ENCODE results near the gene MDFI.

MDFI gene

DNA sequence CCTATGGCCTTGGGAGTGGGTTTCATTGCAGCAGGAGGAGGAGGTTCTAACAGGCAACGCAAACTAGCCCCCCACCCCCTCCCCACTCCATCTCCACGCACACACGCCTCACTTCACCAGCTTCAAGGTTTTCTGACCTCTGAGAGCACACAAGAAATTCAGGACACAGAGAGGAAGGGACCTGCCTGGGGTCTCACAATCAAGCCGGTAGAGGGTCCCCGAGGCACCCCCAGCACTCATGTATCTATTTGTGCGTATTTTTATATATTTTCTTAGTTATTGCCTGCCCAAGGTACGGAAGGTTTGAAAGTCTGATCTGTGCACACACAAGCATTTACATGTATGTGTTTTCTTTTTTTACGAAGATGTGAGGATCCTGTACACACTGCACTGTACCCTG lies 16.9 kb downstream of the MDFI start:
- Histone ChIP-seq H3K36me3 (no peaks in the 10 kb centered on the region), H3K9me3 (no peaks in the 10 kb centered on the region), H3K4me3 (ENCODE audit: low read depth, low read length) (no peak overlapping the region), H3K4me1 (no peaks in the 10 kb centered on the region), H3K27me3 (no peaks in the 10 kb centered on the region)
- no peak for DNase-seq
- TF ChIP-seq, protein P1, sequence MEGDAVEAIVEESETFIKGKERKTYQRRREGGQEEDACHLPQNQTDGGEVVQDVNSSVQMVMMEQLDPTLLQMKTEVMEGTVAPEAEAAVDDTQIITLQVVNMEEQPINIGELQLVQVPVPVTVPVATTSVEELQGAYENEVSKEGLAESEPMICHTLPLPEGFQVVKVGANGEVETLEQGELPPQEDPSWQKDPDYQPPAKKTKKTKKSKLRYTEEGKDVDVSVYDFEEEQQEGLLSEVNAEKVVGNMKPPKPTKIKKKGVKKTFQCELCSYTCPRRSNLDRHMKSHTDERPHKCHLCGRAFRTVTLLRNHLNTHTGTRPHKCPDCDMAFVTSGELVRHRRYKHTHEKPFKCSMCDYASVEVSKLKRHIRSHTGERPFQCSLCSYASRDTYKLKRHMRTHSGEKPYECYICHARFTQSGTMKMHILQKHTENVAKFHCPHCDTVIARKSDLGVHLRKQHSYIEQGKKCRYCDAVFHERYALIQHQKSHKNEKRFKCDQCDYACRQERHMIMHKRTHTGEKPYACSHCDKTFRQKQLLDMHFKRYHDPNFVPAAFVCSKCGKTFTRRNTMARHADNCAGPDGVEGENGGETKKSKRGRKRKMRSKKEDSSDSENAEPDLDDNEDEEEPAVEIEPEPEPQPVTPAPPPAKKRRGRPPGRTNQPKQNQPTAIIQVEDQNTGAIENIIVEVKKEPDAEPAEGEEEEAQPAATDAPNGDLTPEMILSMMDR (IDR thresholded peaks at IDR 0.05; ENCODE audit: low read depth, low read length) = no peak

DNA sequence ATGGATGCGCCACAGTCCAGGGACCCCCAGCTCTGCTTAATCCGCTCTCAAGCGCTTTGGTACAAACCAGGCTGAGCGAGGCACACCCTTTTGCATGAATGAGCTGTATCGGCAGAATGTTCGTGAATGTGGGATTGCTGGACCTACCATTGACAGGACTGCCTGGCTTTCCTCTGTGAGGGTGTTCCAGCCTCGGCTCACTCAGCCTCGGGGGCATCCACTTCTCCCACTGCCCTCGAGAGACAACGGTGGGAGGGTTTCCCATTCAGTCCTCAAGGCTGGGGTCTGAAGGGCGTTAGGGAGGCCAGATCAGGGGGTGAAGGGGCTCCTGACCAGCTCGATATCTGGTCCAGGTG lies 17.4 kb downstream of the MDFI start:
- no peak for DNase-seq
- H3K4me3 ChIP-seq (ENCODE audit: low read depth, low read length) = no peak overlapping the region
- H3K27me3 ChIP-seq = no peaks in the 10 kb centered on the region
- TF ChIP-seq, protein P1 (IDR thresholded peaks at IDR 0.05; ENCODE audit: low read depth, low read length) = no peak
- no peaks in the 10 kb centered on the region for H3K4me1 ChIP-seq
- H3K9me3 ChIP-seq = no peaks in the 10 kb centered on the region
- H3K36me3 ChIP-seq = no peaks in the 10 kb centered on the region

DNA sequence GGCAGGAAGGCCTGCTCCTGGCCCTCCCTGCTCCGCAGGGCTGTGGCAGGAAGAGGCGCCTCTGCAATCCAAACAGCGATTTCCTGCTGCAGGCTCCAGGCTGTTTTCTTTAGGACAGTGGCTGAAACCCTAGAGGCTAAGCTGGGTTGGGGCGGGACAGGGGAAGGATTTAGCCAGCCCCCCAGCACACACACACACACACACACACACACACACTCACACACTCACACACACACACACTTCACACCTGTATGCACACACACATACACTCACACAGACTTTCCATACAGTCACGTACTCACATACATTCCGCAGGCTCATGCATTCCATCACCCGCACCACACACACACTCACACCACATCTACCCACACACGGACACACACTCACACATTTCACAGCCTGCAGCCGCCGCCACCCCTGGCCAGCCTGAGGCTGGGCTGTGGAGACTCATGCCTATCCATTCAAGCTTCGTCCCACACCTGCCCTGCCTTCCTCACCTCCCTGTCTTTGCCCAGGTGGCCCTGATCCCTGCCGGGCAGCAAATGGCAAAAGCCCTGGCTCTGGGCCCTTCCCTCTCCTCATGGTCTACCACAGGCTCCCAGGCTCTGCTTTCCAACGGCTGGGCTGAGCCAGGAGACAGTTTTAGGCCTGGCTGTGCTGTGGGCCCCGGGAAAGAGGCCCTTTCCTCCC lies 17.9 kb downstream of the MDFI start:
- TF ChIP-seq, protein P1 (IDR thresholded peaks at IDR 0.05; ENCODE audit: low read depth, low read length) = no peak
- Histone ChIP-seq H3K27me3 (no peaks in the 10 kb centered on the region), H3K4me3 (ENCODE audit: low read depth, low read length) (no peak overlapping the region), H3K9me3 (no peaks in the 10 kb centered on the region), H3K36me3 (no peaks in the 10 kb centered on the region), H3K4me1 (no peaks in the 10 kb centered on the region)
- no peak for DNase-seq

DNA sequence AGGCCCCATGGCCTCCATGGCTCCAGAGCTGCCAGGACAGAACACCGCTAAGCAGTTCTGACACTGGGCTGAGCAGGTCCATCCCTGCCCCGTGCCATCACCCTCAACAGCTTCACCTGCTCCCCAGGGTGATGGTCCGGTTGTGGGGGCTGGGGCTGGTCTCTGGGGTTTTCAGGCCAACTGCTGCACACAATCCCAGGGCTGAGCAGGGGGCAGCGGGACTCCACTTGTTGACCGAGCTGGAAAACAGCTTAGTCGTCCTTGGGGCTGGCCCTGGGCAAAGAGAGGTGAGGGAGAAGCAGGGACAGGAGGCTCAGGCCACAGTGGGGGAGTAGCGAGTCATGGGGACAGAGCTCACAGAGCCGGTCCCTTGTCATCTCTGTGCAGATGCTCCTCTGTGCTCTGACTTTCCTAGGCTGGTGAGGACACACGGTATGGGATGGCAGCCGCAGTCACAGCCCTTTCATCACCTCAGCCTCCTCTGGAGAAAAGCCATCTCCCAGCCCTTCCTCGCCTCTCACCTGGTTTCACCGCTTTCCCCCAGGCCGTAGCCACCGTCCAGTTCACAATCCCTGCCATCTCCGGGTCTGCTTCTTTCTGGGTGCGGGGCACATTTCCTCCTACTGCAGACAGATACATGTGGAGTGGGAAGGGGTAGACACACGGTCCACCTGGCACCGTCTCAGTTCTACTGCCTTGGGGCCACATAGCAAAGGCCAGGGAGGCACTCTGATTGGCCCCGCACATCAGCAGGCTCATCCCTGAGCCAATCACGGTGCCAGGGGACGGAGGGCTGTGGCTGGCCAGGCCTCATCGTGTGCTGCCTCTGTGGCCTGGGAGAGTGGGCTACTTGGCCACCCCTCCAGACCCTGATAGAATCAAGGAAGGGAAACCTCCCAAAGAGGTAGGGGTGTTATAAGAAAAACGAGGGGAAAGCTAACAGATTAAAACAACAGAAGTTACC lies 19.1 kb downstream of the MDFI start:
- H3K36me3 ChIP-seq = no peaks in the 10 kb centered on the region
- TF ChIP-seq, protein P1 (IDR thresholded peaks at IDR 0.05; ENCODE audit: low read depth, low read length) = no peak
- H3K4me1 ChIP-seq = no peaks in the 10 kb centered on the region

DNA sequence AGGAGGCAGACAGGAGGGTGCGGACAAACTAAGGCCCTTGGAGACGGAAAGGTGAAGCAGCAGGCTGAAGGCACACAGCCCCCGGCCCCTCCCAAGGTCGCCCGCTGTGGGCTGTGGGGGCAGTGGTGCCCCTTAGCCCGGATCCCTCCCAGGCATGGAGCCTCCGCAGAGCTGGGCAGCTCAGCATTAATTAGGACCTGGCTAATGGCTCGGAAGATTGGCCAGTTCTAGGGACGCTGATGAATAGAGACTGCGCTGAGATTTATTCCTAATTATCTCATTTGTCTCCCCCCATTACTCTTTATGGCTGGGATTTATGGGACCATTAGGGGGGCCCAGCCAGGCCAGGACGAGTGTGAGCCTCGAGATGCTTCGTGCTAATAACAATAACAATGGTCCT lies 20.4 kb downstream of the MDFI start:
- H3K36me3 ChIP-seq = no peaks in the 10 kb centered on the region
- no peak overlapping the region for H3K4me3 ChIP-seq (ENCODE audit: low read depth, low read length)
- TF ChIP-seq, protein P1 (IDR thresholded peaks at IDR 0.05; ENCODE audit: low read depth, low read length) = no peak
- no peak for DNase-seq
- H3K27me3 ChIP-seq = peaks cover 8% of the 10 kb centered on the region; the same call in 1 of the 2 replicates
- H3K4me1 ChIP-seq = no peaks in the 10 kb centered on the region
- H3K9me3 ChIP-seq = no peaks in the 10 kb centered on the region

More for the DNA sequence above, 19.1 kb downstream of the MDFI start:
- no peak for DNase-seq
- H3K4me3 ChIP-seq (ENCODE audit: low read depth, low read length) = no peak overlapping the region
- H3K9me3 ChIP-seq = no peaks in the 10 kb centered on the region
- peaks cover 8% of the 10 kb centered on the region; the same call in 1 of the 2 replicates for H3K27me3 ChIP-seq

Measured in BE2C (cell line).